ENCODE measurements around the gene DNPH1. TPM values are rescaled to one million over a fixed set of nuclear protein-coding genes. Genes with fewer than 3 reads are reported as not detected.

The DNPH1 gene, protein sequence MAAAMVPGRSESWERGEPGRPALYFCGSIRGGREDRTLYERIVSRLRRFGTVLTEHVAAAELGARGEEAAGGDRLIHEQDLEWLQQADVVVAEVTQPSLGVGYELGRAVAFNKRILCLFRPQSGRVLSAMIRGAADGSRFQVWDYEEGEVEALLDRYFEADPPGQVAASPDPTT
- 18.0 and 29.2 TPM in 2 replicates for total RNA-seq (2014; rRNA removed; shearing (Covaris generic))
- polyA plus RNA-seq (2016; fragmentation: Nextera tagmentation; extraction: Ambion mirVana): 43.4 and 50.0 TPM in 2 replicates
- long read RNA-seq, transcript DNPH1-201 (4 exons, 657 nt): major isoform, 34 of 39 reads
- long read RNA-seq, partial matches to known transcripts: 0 of 39 reads
- long read RNA-seq, other reads (novel, unspliced or antisense): 1 of 39 reads

DNA sequence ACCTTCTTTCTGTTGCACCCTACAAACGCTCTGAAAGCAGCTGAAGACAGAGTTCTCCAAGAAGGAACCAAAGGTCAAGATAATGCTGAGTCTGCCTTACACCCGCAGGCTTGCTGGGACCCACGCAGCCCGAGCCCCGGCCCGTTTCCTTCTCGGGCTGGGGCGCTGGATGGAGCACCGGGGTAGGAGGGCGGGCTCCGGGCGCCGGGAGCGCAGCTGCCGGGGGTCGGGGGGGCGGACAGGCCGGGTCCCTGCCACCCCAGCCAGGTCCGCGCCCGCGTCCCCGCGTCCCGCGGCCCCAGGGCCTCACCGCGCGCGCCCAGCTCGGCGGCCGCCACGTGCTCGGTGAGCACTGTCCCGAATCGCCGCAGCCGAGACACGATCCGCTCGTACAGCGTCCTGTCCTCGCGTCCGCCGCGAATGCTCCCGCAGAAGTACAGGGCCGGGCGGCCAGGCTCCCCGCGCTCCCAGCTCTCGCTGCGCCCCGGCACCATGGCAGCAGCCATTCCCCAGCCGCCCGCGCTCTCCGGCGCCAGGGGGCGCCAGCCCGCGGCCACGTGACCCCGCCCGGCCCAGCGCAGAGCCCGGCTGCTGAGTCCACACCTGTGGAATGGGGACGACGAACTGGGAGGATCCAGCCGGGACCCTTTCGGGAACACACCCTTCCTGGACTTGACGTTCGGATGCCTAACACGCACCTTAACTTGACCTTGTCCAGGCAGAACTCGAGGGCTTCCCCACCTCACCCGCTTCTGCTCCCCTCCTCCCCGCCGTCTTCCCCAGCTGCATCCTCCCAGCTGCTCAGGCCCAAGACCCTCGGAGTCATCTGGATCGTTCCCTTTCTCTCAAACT is at the start of gene DNPH1:
DNPH1 (minus strand) TSS at position 531 of the 852 bp plus-strand sequence; CDS start at position 506, 25 bp downstream.
- Histone ChIP-seq H4K20me1 (replicated peaks; ENCODE audit: insufficient read depth) (no peaks in the 10 kb centered on the region; the same call in 1 of the 2 replicates), H3K27ac (ENCODE audit: low read depth) (no peak within 1 kb of the TSS), H3K79me2 (replicated peaks; ENCODE audit: insufficient read depth) (no peaks in the 10 kb centered on the region), H3K4me3 (peak within 1 kb of the TSS; percentile 77), H3K4me2 (peak within 1 kb of the TSS; percentile 82), H3K4me1 (ENCODE audit: insufficient read depth) (0 out of 2 replicates have a peak, but pooled peaks cover 4% of the 10 kb centered on the region), H3K27me3 (ENCODE audit: insufficient read depth) (peaks cover 36% of the 10 kb centered on the region), H3K9me2 (ENCODE audit: insufficient read depth) (no peaks in the 10 kb centered on the region), H3K36me3 (ENCODE audit: insufficient read depth) (no peaks in the 10 kb centered on the region), H3F3A (replicated peaks; ENCODE audit: low read depth) (peaks cover 6% of the 10 kb centered on the region; the same call in 1 of the 2 replicates), H2AFZ (peak within 1 kb of the TSS; percentile 99)
- Mint-ChIP-seq H3K4me1 (peaks cover 4% of the 10 kb centered on the region; the same call in 2 of the 3 replicates), H3K27me3 (ENCODE audit: insufficient read depth, low read depth, poor library complexity) (peaks cover 28% of the 10 kb centered on the region), H3K27ac (no peak within 1 kb of the TSS), H3K4me3 (peak within 1 kb of the TSS; percentile 79), H3K9me3 (no peaks in the 10 kb centered on the region; the same call in 2 of the 3 replicates), H3K36me3 (ENCODE audit: low read depth) (peaks cover 14% of the 10 kb centered on the region)
- peak; percentile 95 for ATAC-seq
- peak; percentile 87 for DNase-seq (ENCODE audit: low spot score)
- TF ChIP-seq, protein P1, sequence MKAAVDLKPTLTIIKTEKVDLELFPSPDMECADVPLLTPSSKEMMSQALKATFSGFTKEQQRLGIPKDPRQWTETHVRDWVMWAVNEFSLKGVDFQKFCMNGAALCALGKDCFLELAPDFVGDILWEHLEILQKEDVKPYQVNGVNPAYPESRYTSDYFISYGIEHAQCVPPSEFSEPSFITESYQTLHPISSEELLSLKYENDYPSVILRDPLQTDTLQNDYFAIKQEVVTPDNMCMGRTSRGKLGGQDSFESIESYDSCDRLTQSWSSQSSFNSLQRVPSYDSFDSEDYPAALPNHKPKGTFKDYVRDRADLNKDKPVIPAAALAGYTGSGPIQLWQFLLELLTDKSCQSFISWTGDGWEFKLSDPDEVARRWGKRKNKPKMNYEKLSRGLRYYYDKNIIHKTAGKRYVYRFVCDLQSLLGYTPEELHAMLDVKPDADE (IDR thresholded peaks at IDR 0.05): no peak
- TF ChIP-seq EZH2 (IDR thresholded peaks at IDR 0.05; ENCODE audit: low read depth, unreplicated experiment) (no peak), ZNF114 (CRISPR knock-in tag; IDR thresholded peaks at IDR 0.05) (no peak), CREB1 (CRISPR knock-in tag; IDR thresholded peaks at IDR 0.05; ENCODE audit: low read depth) (peak; percentile 57; the same call in 1 of the 2 replicates), JUNB (IDR thresholded peaks at IDR 0.05; ENCODE audit: unreplicated experiment) (no peak), EZH2phosphoT487 (IDR thresholded peaks at IDR 0.05; ENCODE audit: unreplicated experiment) (no peak), STAT1 (IDR thresholded peaks at IDR 0.05; ENCODE audit: unreplicated experiment) (no peak), POLR2AphosphoS5 (IDR thresholded peaks at IDR 0.05; ENCODE audit: low read depth) (peak; percentile 57; the same call in 1 of the 2 replicates)
- TF ChIP-seq, protein P2, sequence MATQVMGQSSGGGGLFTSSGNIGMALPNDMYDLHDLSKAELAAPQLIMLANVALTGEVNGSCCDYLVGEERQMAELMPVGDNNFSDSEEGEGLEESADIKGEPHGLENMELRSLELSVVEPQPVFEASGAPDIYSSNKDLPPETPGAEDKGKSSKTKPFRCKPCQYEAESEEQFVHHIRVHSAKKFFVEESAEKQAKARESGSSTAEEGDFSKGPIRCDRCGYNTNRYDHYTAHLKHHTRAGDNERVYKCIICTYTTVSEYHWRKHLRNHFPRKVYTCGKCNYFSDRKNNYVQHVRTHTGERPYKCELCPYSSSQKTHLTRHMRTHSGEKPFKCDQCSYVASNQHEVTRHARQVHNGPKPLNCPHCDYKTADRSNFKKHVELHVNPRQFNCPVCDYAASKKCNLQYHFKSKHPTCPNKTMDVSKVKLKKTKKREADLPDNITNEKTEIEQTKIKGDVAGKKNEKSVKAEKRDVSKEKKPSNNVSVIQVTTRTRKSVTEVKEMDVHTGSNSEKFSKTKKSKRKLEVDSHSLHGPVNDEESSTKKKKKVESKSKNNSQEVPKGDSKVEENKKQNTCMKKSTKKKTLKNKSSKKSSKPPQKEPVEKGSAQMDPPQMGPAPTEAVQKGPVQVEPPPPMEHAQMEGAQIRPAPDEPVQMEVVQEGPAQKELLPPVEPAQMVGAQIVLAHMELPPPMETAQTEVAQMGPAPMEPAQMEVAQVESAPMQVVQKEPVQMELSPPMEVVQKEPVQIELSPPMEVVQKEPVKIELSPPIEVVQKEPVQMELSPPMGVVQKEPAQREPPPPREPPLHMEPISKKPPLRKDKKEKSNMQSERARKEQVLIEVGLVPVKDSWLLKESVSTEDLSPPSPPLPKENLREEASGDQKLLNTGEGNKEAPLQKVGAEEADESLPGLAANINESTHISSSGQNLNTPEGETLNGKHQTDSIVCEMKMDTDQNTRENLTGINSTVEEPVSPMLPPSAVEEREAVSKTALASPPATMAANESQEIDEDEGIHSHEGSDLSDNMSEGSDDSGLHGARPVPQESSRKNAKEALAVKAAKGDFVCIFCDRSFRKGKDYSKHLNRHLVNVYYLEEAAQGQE (IDR thresholded peaks at IDR 0.05; ENCODE audit: unreplicated experiment): no peak
- TF ChIP-seq, protein P3, sequence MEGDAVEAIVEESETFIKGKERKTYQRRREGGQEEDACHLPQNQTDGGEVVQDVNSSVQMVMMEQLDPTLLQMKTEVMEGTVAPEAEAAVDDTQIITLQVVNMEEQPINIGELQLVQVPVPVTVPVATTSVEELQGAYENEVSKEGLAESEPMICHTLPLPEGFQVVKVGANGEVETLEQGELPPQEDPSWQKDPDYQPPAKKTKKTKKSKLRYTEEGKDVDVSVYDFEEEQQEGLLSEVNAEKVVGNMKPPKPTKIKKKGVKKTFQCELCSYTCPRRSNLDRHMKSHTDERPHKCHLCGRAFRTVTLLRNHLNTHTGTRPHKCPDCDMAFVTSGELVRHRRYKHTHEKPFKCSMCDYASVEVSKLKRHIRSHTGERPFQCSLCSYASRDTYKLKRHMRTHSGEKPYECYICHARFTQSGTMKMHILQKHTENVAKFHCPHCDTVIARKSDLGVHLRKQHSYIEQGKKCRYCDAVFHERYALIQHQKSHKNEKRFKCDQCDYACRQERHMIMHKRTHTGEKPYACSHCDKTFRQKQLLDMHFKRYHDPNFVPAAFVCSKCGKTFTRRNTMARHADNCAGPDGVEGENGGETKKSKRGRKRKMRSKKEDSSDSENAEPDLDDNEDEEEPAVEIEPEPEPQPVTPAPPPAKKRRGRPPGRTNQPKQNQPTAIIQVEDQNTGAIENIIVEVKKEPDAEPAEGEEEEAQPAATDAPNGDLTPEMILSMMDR (conservative IDR thresholded peaks at IDR 0.05; ENCODE audit: low read depth in 2 of 2): peak; percentile 66 to 83
- TF ChIP-seq, protein P4, sequence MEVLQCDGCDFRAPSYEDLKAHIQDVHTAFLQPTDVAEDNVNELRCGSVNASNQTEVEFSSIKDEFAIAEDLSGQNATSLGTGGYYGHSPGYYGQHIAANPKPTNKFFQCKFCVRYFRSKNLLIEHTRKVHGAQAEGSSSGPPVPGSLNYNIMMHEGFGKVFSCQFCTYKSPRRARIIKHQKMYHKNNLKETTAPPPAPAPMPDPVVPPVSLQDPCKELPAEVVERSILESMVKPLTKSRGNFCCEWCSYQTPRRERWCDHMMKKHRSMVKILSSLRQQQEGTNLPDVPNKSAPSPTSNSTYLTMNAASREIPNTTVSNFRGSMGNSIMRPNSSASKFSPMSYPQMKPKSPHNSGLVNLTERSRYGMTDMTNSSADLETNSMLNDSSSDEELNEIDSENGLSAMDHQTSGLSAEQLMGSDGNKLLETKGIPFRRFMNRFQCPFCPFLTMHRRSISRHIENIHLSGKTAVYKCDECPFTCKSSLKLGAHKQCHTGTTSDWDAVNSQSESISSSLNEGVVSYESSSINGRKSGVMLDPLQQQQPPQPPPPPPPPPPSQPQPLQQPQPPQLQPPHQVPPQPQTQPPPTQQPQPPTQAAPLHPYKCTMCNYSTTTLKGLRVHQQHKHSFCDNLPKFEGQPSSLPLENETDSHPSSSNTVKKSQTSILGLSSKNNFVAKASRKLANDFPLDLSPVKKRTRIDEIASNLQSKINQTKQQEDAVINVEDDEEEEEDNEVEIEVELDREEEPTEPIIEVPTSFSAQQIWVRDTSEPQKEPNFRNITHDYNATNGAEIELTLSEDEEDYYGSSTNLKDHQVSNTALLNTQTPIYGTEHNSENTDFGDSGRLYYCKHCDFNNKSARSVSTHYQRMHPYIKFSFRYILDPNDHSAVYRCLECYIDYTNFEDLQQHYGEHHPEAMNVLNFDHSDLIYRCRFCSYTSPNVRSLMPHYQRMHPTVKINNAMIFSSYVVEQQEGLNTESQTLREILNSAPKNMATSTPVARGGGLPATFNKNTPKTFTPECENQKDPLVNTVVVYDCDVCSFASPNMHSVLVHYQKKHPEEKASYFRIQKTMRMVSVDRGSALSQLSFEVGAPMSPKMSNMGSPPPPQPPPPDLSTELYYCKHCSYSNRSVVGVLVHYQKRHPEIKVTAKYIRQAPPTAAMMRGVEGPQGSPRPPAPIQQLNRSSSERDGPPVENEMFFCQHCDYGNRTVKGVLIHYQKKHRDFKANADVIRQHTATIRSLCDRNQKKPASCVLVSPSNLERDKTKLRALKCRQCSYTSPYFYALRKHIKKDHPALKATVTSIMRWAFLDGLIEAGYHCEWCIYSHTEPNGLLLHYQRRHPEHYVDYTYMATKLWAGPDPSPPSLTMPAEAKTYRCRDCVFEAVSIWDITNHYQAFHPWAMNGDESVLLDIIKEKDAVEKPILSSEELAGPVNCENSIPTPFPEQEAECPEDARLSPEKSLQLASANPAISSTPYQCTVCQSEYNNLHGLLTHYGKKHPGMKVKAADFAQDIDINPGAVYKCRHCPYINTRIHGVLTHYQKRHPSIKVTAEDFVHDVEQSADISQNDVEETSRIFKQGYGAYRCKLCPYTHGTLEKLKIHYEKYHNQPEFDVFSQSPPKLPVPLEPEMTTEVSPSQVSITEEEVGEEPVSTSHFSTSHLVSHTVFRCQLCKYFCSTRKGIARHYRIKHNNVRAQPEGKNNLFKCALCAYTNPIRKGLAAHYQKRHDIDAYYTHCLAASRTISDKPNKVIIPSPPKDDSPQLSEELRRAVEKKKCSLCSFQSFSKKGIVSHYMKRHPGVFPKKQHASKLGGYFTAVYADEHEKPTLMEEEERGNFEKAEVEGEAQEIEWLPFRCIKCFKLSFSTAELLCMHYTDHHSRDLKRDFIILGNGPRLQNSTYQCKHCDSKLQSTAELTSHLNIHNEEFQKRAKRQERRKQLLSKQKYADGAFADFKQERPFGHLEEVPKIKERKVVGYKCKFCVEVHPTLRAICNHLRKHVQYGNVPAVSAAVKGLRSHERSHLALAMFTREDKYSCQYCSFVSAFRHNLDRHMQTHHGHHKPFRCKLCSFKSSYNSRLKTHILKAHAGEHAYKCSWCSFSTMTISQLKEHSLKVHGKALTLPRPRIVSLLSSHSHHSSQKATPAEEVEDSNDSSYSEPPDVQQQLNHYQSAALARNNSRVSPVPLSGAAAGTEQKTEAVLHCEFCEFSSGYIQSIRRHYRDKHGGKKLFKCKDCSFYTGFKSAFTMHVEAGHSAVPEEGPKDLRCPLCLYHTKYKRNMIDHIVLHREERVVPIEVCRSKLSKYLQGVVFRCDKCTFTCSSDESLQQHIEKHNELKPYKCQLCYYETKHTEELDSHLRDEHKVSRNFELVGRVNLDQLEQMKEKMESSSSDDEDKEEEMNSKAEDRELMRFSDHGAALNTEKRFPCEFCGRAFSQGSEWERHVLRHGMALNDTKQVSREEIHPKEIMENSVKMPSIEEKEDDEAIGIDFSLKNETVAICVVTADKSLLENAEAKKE (CRISPR knock-in tag; IDR thresholded peaks at IDR 0.05): no peak
